H1 (cell line): ENCODE measurements around the gene KCNC1.

Experiments
- CREB1 ChIP-seq: IDR thresholded peaks from 2 replicates; pipeline ENCODE4 v1.6.1; 2012; ENCODE audit warnings: inconsistent platforms
- CTCF ChIP-seq, 3 experiments: IDR thresholded peaks; 1 replicate in 2 of 3; 2 replicates in 1 of 3; pipeline versions ENCODE4 v1.5.1 to v1.6.1; 2011; ENCODE audit warnings: low read length in 3 of 3, mild to moderate bottlenecking in 3 of 3, inconsistent platforms in 2 of 3, low read depth in 1 of 3, moderate library complexity in 1 of 3; ENCODE audit not compliant: insufficient read depth in 1 of 3; ENCODE audit errors: control extremely low read depth in 1 of 3
- YY1 ChIP-seq: IDR thresholded peaks from 2 replicates; pipeline ENCODE4 v1.6.1; 2011; ENCODE audit warnings: low read depth, mild to moderate bottlenecking, low read length

- TF ChIP-seq CREB1 (no peak), CTCF (IDR thresholded peaks at IDR 0.05; ENCODE audit: control extremely low read depth in 1 of 3, insufficient read depth in 1 of 3, low read depth in 1 of 3, low read length in 3 of 3) (no peak), YY1 (no peak)
Measured at GRCh38 chr11:17740649-17741235, 6.2 kb downstream of the KCNC1 start.
